AG04450 (cell line): ENCODE data around the gene COX5A. TPM values are rescaled to one million over a fixed set of nuclear protein-coding genes. Genes with fewer than 3 reads are reported as not detected.
"Not testable (repeated sequence)": the region's sequence is repeated elsewhere in the genome, so short reads cannot be mapped to it uniquely, and the experiment has no call there.

Experiments
- CTCF ChIA-PET: fragments of 300-600, 350-600 bp; formaldehyde crosslinking; extraction: SDS; loops from one replicate; lab custom pipeline; 2022; ENCODE audit warnings: antibody characterized with exemption, inconsistent platforms; lab: Charles Lee
- POLR2A ChIA-PET: fragments of 350-600 bp; formaldehyde crosslinking; extraction: SDS; loops from one replicate; lab custom pipeline; 2021; ENCODE audit warnings: antibody characterized with exemption, inconsistent platforms; lab: Yijun Ruan, JAX
- DNase-seq: peaks from one replicate; pipeline ENCODE4 v3.0.0-alpha.2; 2011; ENCODE audit warnings: low read depth, low spot score
- H3K27ac ChIP-seq: one replicate; pipeline ENCODE4 v1.5.1; 2012; ENCODE audit warnings: low read depth, low read length, control low read depth
- H3K27me3 ChIP-seq: one replicate; pipeline ENCODE4 v1.6.0; 2012; ENCODE audit warnings: low read length; ENCODE audit not compliant: control insufficient read depth, insufficient read depth
- H3K4me3 ChIP-seq: 2 replicates; pipeline ENCODE4 v1.5.1; 2011; ENCODE audit warnings: mild to moderate bottlenecking, low read depth, low read length, control low read depth
- H3K9me3 ChIP-seq: 2 replicates; pipeline ENCODE4 v1.5.1; 2012; ENCODE audit warnings: low read length; ENCODE audit not compliant: control insufficient read depth, insufficient read depth
- CTCF ChIP-seq: IDR thresholded peaks from 2 replicates; pipeline ENCODE4 v1.5.1; 2011; ENCODE audit warnings: low read depth, low read length, control low read depth, inconsistent platforms
- polyA plus RNA-seq: library from polyadenylated mRNA; depleted of rRNA; stranded (reverse); fragments of >200 nt; gene quantifications from 2 replicates; pipeline ENCODE4 v1.2.3, GENCODE V29; 2011

COX5A gene
- polyA plus RNA-seq, 1 experiment: 147 TPM

GRCh38 chr15:74901612-74902063 is 36.2 kb downstream of the COX5A start:
- Histone ChIP-seq H3K27ac (peak overlapping the region; percentile 39), H3K27me3 (no peaks in the 10 kb centered on the region), H3K4me3 (no peak overlapping the region), H3K9me3 (no peaks in the 10 kb centered on the region; the same call in 1 of the 2 replicates)
- peak; percentile 26 for DNase-seq
- peak; percentile 85 for TF ChIP-seq CTCF
- POLR2A ChIA-PET: interaction anchor here (0.6 to 1.7 kb wide), 3 partner anchors 12 to 36 kb away, joined by 3 to 4 read pairs (median 4); partner anchors contain the start of gene MPI
- CTCF ChIA-PET: interaction anchor here (0.6 to 4.5 kb wide), 46 partner anchors 8 to 772 kb away, joined by 3 to 61 read pairs (median 5); partner anchors contain the start of genes MPI, PPCDC, SCAMP2 and UBL7

- ChIA-PET CTCF (interaction anchor here (1.0 kb wide), 1 partner anchor 53 kb away, joined by 3 read pairs; no protein-coding TSS in a partner anchor), POLR2A (interaction anchor here (2.1 kb wide), 1 partner anchor 9 kb away, joined by 7 read pairs; the partner anchor contains the start of gene FAM219B)
Observed at GRCh38 chr15:74897300-74897701, 40.6 kb downstream of the COX5A start.

GRCh38 chr15:74896316-74896715 is 41.6 kb downstream of the COX5A start:
- ChIA-PET POLR2A (interaction anchor here (1.4 kb wide), 1 partner anchor 26 kb away, joined by 4 read pairs; no protein-coding TSS in a partner anchor), CTCF (no interaction called here)
- Histone ChIP-seq H3K9me3 (no peaks in the 10 kb centered on the region), H3K4me3 (no peak overlapping the region), H3K27ac (no peak overlapping the region), H3K27me3 (no peaks in the 10 kb centered on the region)
- no peak for DNase-seq
- no peak for TF ChIP-seq CTCF

More at GRCh38 chr15:74897300-74897701, 40.6 kb downstream of the COX5A start:
- no peaks in the 10 kb centered on the region for H3K9me3 ChIP-seq
- H3K27ac ChIP-seq: no peak overlapping the region
- DNase-seq: no peak
- H3K4me3 ChIP-seq: no peak overlapping the region
- H3K27me3 ChIP-seq: no peaks in the 10 kb centered on the region
- no peak for TF ChIP-seq CTCF

- H3K27ac ChIP-seq: no peak overlapping the region
- no peak for DNase-seq
- ChIA-PET POLR2A (interaction anchor here (1.4 kb wide), 1 partner anchor 26 kb away, joined by 4 read pairs; no protein-coding TSS in a partner anchor), CTCF (no interaction called here)
- H3K27me3 ChIP-seq: no peaks in the 10 kb centered on the region
- no peak for TF ChIP-seq CTCF
- H3K4me3 ChIP-seq: no peak overlapping the region
- H3K9me3 ChIP-seq: no peaks in the 10 kb centered on the region
Observed at GRCh38 chr15:74895830-74896229, 42.0 kb downstream of the COX5A start.

GRCh38 chr15:74894383-74894782 is 43.5 kb downstream of the COX5A start:
- DNase-seq, CTCF ChIA-PET, H3K27me3 ChIP-seq, H3K27ac ChIP-seq, H3K9me3 ChIP-seq, H3K4me3 ChIP-seq: not testable (repeated sequence)
- POLR2A ChIA-PET: interaction anchor here (1.1 kb wide), 1 partner anchor 12 kb away, joined by 3 read pairs; no protein-coding TSS in a partner anchor
